ENCODE data around the gene ADGRG3.

DNA sequence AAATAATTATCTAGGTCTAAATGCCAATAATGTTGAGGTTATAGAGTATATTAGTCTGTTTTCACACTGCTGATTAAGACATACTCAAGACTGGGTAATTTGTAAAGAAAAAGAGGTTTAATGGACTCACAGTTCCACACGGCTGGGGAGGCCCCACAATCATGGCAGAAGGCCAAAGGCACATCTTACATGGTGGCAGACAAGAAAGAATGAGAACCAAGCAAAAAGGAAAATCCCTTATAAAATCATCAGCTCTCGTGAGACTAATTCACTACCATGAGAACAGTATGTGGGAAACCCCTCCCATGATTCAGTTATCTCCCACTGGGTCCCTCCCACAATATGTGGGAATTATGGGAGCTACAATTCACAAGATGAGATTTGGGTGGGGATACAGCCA, 64.6 kb downstream of the ADGRG3 start:
- TF ChIP-seq EZH2 (IDR thresholded peaks at IDR 0.05; ENCODE audit: insufficient read depth, poor library complexity, severe bottlenecking) (no peak), EZH2phosphoT487 (IDR thresholded peaks at IDR 0.05; ENCODE audit: insufficient read depth, low read depth) (no peak)
